Peyer's patch (tissue), 4 donors: ENCODE measurements around the gene WDFY4.

Experiments
- CTCF ChIP-seq, 6 experiments: fragments of 450-650 bp in 4 of 6; fragments of 200-600 bp in 2 of 6; sonication (generic) in 1 of 6; IDR thresholded peaks; one replicate each; pipeline ENCODE4 v1.5.1; 2017 to 2019; ENCODE audit warnings: antibody characterized with exemption in 6 of 6, mild to moderate bottlenecking in 3 of 6, moderate library complexity in 1 of 6
- POLR2A ChIP-seq, 2 donors: fragments of 450-650 bp; IDR thresholded peaks; one replicate each; pipeline ENCODE4 v1.5.1; 2017; ENCODE audit warnings: antibody characterized with exemption in 2 of 2, mild to moderate bottlenecking in 2 of 2, moderate library complexity in 2 of 2

- peak in 1 of 6 experiments; percentile 16 for TF ChIP-seq CTCF (IDR thresholded peaks at IDR 0.05)
- no peak for TF ChIP-seq POLR2A (IDR thresholded peaks at IDR 0.05)
Observed at GRCh38 chr10:49001402-49001801, 316.7 kb downstream of the WDFY4 start.
